Stimulated activated CD4-positive, alpha-beta T cell treated with anti-CD3 and anti-CD28 coated beads, Interleukin-2, amount 100 ng/mL, for 24 hours (primary cell): ENCODE data around the gene C1orf87.

Source experiments
- DNase-seq, 2 donors: peaks; one replicate each; pipeline ENCODE4 v3.0.0-alpha.2; 2020

Gene C1orf87, protein sequence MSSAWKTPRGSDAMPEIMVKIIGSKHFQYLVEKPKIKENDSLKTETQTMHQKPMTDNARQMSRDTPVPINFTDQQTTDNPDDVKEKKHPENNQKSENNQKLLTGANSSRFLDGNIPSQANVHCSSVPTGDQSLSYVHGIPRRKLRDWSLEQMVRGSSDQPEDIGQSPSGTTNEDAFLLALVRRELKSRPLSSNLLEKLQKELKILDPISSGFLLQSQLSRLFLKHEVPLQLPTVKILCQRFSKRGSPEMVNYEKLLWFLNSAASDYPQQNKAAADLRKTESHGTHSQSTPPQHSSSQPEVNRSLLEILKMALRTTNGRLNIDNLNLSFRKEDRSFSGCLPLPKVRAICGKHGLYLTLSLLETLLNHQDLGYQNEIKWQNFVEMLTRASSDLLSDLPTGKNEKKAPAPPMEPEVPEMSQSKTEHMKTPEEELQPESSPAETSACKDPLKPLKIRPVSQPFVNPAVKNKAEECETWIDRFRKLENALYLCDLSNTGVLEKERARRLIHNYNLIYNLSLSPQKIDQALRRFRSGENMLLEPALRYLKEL

GRCh38 chr1:60073605-60074278 lies at the start of gene C1orf87:
Gene C1orf87, minus strand, starts transcription at chr1:60073770. Its CDS starts 1,127 bp downstream, at chr1:60072643.
- no peak for DNase-seq

- DNase-seq: no peak
Measured at GRCh38 chr1:60118085-60118484, 44.5 kb upstream of the C1orf87 start.

DNA sequence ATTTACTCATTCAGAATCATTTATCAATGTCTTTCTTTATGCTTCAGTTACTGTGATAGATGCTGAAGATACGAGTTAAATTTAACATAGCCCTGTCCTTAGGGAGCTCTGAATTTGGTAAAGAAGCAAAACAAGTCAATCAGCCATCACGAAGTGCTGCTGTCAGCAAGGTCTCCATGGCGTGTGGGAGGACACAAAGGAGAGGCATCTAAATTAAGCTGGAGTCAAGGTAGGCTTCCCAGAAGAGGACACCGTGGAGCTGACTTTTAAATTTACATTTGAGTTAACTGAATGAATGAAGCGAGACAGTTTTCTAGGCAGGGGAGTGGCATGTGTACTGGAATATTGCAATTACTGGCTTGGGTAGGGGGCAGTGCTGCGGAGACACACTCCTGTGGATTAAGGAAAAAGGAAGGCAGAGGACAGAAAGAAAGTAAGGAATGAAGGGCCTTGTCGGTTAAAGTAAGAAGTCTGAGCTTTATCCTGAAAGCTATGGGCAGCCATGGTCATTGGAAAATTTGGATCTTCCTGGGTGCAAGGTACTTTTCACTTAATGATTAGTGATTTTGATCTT lies 41.3 kb upstream of the C1orf87 start:
- DNase-seq: no peak

DNA sequence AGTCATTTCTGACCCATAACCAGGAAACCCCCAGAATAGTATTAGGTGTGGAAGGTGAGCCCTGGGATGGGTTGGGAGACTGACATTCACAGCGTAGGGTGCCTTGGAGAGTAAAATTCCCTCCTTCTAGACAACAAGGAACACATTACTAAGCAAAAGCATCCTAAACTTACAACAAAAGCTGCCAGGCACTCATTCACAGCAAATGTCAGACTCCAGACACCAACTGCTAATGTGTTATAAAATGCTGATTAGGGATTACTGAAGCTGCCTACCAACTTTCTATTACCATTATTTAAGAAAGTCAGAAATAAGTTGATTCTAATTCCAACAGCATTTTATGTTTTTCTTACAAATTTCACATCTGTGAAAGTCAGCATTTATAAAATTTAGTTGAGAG lies 40.0 kb upstream of the C1orf87 start:
- DNase-seq: no peak

DNA sequence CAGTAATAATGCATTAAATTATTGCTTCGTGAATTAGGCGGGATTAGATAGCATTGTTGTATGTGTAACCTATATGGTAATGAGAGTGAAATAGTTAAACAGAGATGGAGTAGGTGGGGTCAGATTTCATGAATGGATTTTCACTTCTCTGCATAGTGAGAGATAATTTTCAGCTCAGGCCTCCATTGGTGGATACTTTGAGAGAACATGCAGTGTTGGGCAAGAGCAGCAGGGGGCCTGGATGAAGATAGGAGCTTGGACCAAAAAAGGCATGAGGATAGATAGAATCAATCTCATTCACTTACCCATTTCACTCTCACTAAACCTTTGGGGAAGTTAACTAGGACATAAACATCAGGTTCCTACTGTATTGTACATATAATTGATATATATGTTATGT lies 39.5 kb upstream of the C1orf87 start:
- no peak for DNase-seq

DNA sequence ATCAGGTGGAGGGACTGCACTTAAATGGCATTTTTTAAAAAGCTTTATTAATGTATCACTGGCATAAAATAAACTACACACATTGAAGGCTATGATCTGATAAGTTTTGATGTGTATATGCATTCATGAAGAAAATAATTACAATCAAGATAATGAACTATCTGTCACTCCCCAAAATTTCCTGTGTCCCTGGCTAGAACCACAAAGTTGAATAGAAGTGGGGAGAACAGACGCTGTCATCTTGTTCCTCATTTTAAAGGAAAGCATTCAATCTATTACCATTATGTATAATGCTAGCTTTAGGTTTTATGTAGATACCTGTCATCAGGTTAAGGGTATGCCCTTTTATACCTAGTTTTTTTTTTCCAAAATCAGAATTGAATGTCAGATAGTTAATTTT lies 38.1 kb upstream of the C1orf87 start:
- no peak for DNase-seq

GRCh38 chr1:60111118-60111517 lies 37.5 kb upstream of the C1orf87 start:
- no peak for DNase-seq

DNA sequence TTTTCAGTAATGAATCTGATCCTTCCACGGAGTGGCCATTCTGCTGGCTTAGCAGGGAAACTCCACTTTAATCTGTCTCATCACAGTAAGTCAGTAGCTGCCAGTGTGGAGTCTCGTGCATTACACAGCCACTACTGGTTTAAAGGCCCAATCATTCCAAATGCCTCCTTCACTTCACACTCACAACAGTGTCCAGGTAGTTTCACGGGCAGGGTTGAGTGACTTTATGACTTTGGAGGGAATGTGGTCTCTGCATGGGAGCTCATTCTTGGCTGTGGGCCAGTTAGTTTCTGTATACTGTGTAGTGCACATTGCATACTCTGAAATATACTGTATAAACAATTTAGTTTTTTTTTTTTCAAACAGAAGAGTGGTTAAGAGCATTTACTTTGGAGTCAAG lies 34.6 kb upstream of the C1orf87 start:
- DNase-seq: no peak

DNA sequence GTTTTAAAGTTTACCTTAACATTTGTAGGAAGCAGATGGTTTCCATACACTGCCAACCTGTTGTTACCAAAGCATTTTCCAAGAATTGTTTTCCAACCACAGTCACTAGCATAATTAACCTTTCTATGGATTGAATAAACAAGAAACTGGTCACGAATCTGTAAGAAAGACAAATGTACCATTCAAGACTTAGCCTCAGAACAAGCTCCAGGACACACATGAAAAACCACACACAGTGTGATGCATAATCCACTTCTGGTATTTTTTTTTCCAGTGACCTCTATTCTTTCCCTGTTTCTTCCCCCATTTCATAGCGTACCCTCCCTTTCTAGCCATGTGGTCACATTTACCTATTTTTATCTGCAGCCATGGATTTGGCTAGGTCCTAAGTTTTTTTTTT lies 29.6 kb upstream of the C1orf87 start:
- DNase-seq: no peak

DNA sequence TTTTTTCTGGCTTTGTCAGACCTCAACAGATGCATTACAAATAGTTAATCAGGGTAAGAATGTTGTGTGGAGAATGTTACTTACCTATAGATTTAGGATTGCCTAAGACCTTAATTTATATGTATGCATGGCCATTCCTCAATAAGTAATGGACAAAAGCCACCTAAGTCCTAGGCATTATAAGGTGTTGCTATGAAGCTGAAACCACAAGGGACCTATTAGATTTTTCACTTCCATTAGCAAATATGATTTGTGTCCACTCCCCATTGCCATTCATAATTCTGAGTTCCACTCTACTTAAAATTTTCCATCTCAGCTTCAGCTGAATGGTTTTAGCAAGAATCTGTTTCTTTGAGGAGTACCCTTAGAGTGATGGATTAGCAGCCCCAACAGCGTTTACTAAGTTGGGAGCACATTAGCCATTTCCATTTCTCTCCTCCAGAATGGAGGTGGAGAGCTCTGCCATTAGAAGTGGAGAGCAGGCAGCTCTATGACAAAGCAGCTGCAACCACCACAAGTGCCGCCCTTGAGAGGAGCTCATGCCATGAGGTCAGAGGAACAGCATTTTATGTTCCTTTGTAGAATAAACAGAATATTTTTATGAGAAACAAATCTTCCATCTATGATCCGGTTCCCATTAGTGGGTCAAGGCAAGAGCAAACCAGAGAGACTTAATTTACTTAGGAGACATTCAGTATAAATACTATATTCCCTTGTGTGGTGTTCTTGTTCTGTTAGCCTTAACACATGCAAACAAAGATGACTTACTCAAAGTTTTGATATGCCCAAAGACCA lies 28.9 kb upstream of the C1orf87 start:
- no peak for DNase-seq

DNA sequence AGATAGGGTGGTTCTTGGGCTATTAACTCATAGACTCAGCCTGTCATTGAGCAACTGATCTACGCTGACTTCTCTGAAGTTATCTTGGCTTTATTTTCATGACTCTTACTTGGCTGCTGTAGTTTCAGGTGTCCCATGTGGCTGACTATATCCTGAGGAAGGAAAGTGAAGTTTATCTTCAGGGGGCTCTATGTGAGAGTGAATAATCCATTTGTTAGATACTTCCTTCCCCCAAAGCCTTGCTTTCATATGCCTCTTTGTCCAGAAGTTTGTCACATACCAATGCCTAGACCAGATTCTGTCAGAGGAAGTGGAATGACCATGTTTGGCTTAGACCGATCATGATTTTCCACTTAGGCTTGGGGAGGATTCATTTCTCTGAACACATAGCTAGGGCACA lies 27.9 kb upstream of the C1orf87 start:
- no peak for DNase-seq

DNA sequence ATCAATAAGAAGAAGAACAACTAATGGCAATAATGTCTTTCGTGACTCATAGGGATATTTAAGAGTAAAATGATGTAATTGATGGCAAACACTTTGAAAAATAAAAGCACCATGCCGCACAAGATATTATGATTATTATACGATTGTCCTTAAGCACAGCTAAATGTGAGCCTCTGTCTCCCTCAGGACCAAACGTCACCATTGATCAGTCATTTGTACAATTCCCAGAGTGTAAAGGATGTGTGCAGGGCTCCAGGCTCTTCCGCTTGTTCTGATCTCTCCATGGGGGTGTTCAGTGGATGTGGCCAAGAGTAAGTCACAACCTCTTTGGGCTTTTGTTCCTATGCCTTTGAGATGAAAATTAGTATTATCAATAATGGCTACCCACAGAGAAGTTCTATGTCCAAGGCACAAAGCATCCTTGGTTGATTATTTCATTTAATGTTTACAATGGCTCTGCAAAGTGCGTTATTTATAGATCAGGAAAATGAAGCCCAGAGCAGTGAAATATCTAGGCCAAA lies 17.7 kb upstream of the C1orf87 start:
- DNase-seq: no peak

GRCh38 chr1:60090655-60091054 lies 17.1 kb upstream of the C1orf87 start:
- no peak for DNase-seq

DNA sequence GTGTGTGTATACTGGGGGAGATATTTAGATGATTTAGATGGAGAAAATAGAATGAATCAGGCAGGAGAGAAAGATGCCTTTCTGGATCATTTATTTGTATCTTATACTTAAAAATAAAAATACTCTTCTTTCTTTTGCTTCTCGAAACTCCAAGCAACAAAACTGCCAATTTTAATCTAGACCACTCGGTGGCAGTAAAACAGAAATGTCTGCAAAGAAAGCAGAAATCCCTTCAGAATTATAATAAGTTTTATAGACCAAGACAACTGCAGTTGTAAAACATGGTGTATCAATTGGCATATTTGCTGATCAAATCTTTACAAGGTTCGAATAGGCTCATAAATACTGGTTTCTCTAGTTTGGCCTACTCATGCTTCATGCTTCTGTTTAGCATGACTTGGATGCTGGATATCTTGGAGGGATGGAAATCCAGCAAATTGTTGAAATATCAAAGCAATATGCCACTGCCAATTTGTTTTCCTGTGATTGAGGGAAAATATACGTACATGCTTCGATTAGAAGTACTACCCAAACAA lies 15.1 kb upstream of the C1orf87 start:
- no peak for DNase-seq

GRCh38 chr1:60087681-60088080 lies 14.1 kb upstream of the C1orf87 start:
- DNase-seq: no peak

DNA sequence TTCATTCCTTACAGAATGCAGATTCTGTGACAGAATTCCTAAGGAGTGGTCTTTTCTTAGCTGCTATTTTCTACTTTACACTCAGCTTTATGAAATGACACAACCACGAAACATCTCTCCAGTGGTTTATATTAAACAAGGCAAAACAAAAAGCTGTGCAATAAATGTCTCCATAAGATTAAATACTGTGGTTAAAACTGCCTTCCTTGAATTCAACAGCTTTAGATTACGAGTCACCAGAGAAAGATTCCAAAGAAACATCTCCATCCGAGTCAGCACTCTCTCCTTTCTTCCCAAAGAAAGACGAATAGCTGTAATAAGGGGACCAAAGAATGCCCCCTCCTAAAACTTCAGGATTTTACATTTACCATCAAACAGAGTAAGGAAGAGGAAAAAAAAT lies 4.6 kb upstream of the C1orf87 start:
- no peak for DNase-seq

DNA sequence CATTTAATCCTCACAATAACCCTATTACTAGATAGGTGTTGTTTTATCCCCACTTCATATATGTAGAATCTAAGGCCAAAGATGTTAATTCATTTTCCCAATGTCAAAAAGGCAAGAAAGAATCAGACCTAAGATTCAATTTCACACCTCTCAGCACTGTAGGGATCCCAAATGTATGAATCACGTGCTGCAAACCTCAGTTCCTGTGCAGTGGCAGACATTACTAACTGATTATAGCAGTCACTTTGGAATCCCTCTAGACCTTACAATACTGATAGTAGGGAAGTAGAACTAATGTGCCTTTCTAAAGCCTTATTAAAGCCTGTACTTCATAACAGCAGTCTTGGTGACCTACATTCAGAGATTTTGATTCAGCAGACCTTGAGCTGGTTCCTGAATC lies 2.3 kb downstream of the C1orf87 start:
- no peak for DNase-seq

DNA sequence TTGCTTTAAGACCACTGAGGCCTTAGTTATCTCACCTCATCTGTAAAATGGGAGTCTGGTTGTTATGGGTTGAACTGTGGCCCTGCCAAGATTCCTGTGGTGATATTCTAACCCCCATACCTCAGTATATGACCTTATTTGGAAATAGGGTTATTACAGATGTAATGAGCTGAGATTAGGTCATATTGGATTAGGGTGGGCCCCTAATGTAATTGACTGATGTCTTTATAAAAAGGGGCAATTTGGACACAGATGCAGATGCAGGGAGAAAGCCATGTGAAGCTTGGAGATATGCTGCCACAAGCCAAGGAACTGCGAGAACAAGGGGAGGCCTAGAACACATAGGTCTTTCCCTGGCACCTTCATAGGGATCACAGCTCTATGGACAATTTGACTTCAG lies 3.9 kb downstream of the C1orf87 start:
- DNase-seq: no peak

DNA sequence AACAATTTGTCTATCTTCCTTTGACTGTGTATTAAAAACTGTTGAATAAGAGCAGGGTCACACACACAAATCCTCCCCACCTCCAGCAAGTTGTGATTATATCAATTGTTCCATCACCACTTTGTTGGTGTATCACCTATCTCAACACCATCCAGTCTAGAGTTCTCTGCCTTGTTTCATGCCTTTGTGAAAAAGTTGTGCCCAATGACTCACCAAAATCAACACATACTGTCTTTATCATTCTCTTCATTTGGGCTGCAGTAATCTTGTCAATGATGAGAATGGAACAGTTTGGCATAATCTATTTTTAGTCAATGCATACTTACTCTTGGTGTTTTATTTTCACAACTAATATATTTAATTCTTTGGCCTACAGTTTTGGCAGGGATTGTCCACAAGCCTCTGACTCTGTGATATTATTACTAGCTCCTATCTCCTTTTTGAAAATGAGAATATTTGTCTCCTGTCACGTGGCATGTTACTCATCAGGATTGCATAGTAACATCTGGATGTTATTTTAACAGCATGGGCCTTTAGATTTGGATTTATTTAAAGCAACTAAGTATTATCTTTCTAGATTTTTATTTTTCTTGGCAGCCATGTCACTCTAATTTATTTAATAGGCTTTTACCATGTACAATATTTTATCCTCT lies 5.1 kb downstream of the C1orf87 start:
- no peak for DNase-seq

- DNase-seq: no peak
Measured at GRCh38 chr1:60066001-60066400, 7.6 kb downstream of the C1orf87 start.

DNA sequence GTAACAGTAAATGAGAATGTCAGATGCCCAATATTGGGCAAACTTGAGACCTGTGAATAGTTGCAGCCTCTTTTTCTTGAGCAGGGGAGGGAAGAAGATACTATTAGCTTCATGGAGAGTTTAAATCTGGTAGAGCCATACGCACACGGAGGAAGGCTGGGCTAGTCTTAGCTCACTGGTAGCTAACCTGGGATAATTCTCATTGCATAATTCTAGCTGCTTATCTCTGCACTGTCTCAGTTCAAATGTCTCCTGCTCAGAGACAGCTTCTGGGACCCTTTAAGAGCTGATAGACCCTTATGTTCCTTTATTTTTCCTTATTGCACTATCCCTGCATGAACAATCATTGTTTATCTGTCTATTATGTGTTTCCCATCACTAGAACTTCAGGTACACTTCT lies 8.4 kb downstream of the C1orf87 start:
- no peak for DNase-seq

GRCh38 chr1:60063561-60063960 lies 10.0 kb downstream of the C1orf87 start:
- DNase-seq: no peak
